ENCODE data around the gene ST6GAL1. TPM values are rescaled to one million over a fixed set of nuclear protein-coding genes. Genes with fewer than 3 reads are reported as not detected.

Gene ST6GAL1
- total RNA-seq, 1 experiment from 2014 or later: 5.9 TPM

GRCh38 chr3:186915806-186916796 is 14.2 kb upstream of the ST6GAL1 start:
- peak; percentile 26 for DNase-seq (ENCODE audit: low read depth)

- DNase-seq (ENCODE audit: low read depth): no peak
Measured at GRCh38 chr3:186917512-186918312, 12.6 kb upstream of the ST6GAL1 start.

- DNase-seq (ENCODE audit: low read depth): peak; percentile 67
Measured at GRCh38 chr3:186920301-186920700, 10.0 kb upstream of the ST6GAL1 start.

GRCh38 chr3:186920796-186921195 is 9.5 kb upstream of the ST6GAL1 start:
- no peak for DNase-seq (ENCODE audit: low read depth)

- no peak for DNase-seq (ENCODE audit: low read depth)
Measured at GRCh38 chr3:186921578-186921977, 8.7 kb upstream of the ST6GAL1 start.

- DNase-seq (ENCODE audit: low read depth): no peak
Measured at GRCh38 chr3:186922224-186922623, 8.1 kb upstream of the ST6GAL1 start.

GRCh38 chr3:186922790-186923189 is 7.5 kb upstream of the ST6GAL1 start:
- no peak for DNase-seq (ENCODE audit: low read depth)

- no peak for DNase-seq (ENCODE audit: low read depth)
Measured at GRCh38 chr3:186923241-186923640, 7.1 kb upstream of the ST6GAL1 start.

GRCh38 chr3:186925826-186926225 is 4.5 kb upstream of the ST6GAL1 start:
- DNase-seq (ENCODE audit: low read depth): no peak

- no peak for DNase-seq (ENCODE audit: low read depth)
Measured at GRCh38 chr3:186929186-186929585, 1.1 kb upstream of the ST6GAL1 start.

- DNase-seq (ENCODE audit: low read depth): no peak
Measured at GRCh38 chr3:186929685-186930084, 641 bp upstream of the ST6GAL1 start.

- DNase-seq (ENCODE audit: low read depth): peak; percentile 76
Measured at GRCh38 chr3:186930641-186931531, 560 bp downstream of the ST6GAL1 start.

- peak; percentile 52 for DNase-seq (ENCODE audit: low read depth)
Measured at GRCh38 chr3:186931532-186932280, 1.4 kb downstream of the ST6GAL1 start.

- DNase-seq (ENCODE audit: low read depth): no peak
Measured at GRCh38 chr3:186932281-186933181, 2.2 kb downstream of the ST6GAL1 start.

GRCh38 chr3:186933816-186934215 is 3.5 kb downstream of the ST6GAL1 start:
- no peak for DNase-seq (ENCODE audit: low read depth)

GRCh38 chr3:186935133-186935532 is 4.8 kb downstream of the ST6GAL1 start:
- DNase-seq (ENCODE audit: low read depth): no peak

GRCh38 chr3:186937017-186937875 is 6.9 kb downstream of the ST6GAL1 start:
- no peak for DNase-seq (ENCODE audit: low read depth)

- DNase-seq (ENCODE audit: low read depth): no peak
Measured at GRCh38 chr3:186938716-186939115, 8.4 kb downstream of the ST6GAL1 start.

GRCh38 chr3:186939536-186939935 is 9.2 kb downstream of the ST6GAL1 start:
- DNase-seq (ENCODE audit: low read depth): no peak
